H1 (cell line): Measurements from ENCODE around the gene DOP1A.

Experiments
- ATF2 ChIP-seq: IDR thresholded peaks from 2 replicates; pipeline ENCODE4 v1.6.1; 2012; ENCODE audit warnings: low read length, inconsistent platforms
- ATF3 ChIP-seq: IDR thresholded peaks from 2 replicates; pipeline ENCODE4 v1.6.1; 2011; ENCODE audit warnings: low read depth, mild to moderate bottlenecking, low read length; ENCODE audit not compliant: insufficient read depth
- CHD1 ChIP-seq: IDR thresholded peaks from 2 replicates; pipeline ENCODE4 v1.6.1; 2012; ENCODE audit warnings: low read depth, low read length, improper control_type of control experiment
- CTCF ChIP-seq, 3 experiments: IDR thresholded peaks; 1 replicate in 2 of 3; 2 replicates in 1 of 3; pipeline versions ENCODE4 v1.5.1 to v1.6.1; 2011; ENCODE audit warnings: low read length in 3 of 3, mild to moderate bottlenecking in 3 of 3, inconsistent platforms in 2 of 3, low read depth in 1 of 3, moderate library complexity in 1 of 3; ENCODE audit not compliant: insufficient read depth in 1 of 3; ENCODE audit errors: control extremely low read depth in 1 of 3
- EZH2 ChIP-seq: fragments of 200-600 bp; sonication (generic); IDR thresholded peaks from 2 replicates; pipeline ENCODE4 v1.7.1; 2012; ENCODE audit warnings: low read depth, mild to moderate bottlenecking, moderate library complexity, low read length, inconsistent platforms; ENCODE audit not compliant: severe bottlenecking
- HDAC6 ChIP-seq: IDR thresholded peaks from one replicate; pipeline ENCODE4 v1.7.1; 2012; ENCODE audit warnings: low read depth, mild to moderate bottlenecking, inconsistent platforms, low read length, moderate library complexity
- SIN3A ChIP-seq, 2 experiments: IDR thresholded peaks in 1 of 2; conservative IDR thresholded peaks in 1 of 2; 2 replicates each; pipeline ENCODE4 v1.6.1; 2011 to 2012; ENCODE audit warnings: low read length in 2 of 2, improper control_type of control experiment in 1 of 2, low read depth in 1 of 2, mild to moderate bottlenecking in 1 of 2
- TAF1 ChIP-seq: IDR thresholded peaks from 2 replicates; pipeline ENCODE4 v1.6.1; 2011; ENCODE audit warnings: mild to moderate bottlenecking, low read depth, low read length

- TF ChIP-seq CTCF (IDR thresholded peaks at IDR 0.05; ENCODE audit: control extremely low read depth in 1 of 3, insufficient read depth in 1 of 3, low read depth in 1 of 3, low read length in 3 of 3) (no peak), ATF2 (no peak), HDAC6 (no peak), SIN3A (conservative IDR thresholded peaks at IDR 0.05 in 1 of 2, IDR thresholded peaks at IDR 0.05 in 1 of 2; ENCODE audit: low read depth in 1 of 2, low read length in 2 of 2) (no peak), TAF1 (no peak), CHD1 (no peak), EZH2 (no peak), ATF3 (no peak)
These were observed 113.0 kb downstream of the DOP1A start for GRCh38 chr6:83180426-83180950.
